ACHN (cell line): ENCODE results near the gene WDR62.
A peak's percentile ranks its signal among the peaks of the same experiment; 100 is the strongest.

ENCODE experiments used
- DNase-seq: peaks from one replicate; pipeline ENCODE4 v3.0.0-alpha.2; 2015
- in situ Hi-C: cut with HindIII; loops from 2 replicates; pipeline ENCODE4 v1.10.0; 2017; ENCODE audit warnings: low sequenced_read_pairs, low pct_ligation_motif_present, low pct_unique_long_range_greater_than_20kb

WDR62 gene

GRCh38 chr19:36101550-36102327 lies 47.0 kb downstream of the WDR62 start:
- in situ Hi-C loops, result no loop called here
- DNase-seq, result no peak

GRCh38 chr19:36103040-36103626 lies 48.4 kb downstream of the WDR62 start:
- no peak for DNase-seq
- in situ Hi-C loops, result no loop called here

GRCh38 chr19:36103842-36104552 lies 49.3 kb downstream of the WDR62 start:
- DNase-seq, result peak; percentile 17

GRCh38 chr19:36106441-36106840 lies 51.7 kb downstream of the WDR62 start:
- in situ Hi-C loops, result no loop called here
- no peak for DNase-seq

More at GRCh38 chr19:36103842-36104552, 49.3 kb downstream of the WDR62 start:
- in situ Hi-C loops, result no loop called here

GRCh38 chr19:36106991-36107390 lies 52.3 kb downstream of the WDR62 start:
- DNase-seq, result no peak
- in situ Hi-C loops, result no loop called here

GRCh38 chr19:36108684-36109083 lies 54.0 kb downstream of the WDR62 start:
- DNase-seq, result no peak
- in situ Hi-C loops, result no loop called here

- DNase-seq, result no peak
- in situ Hi-C loops, result no loop called here
These were observed 55.9 kb downstream of the WDR62 start, which contains the start of gene OVOL3 for GRCh38 chr19:36110487-36111199. Gene OVOL3 (plus strand): TSS chr19:36111143. CDS start chr19:36111203, 60 bp downstream.

- DNase-seq, result no peak
- in situ Hi-C loops, result no loop called here
These were observed 56.5 kb downstream of the WDR62 start for GRCh38 chr19:36111200-36111539.

GRCh38 chr19:36112678-36113077 lies 58.0 kb downstream of the WDR62 start:
- in situ Hi-C loops, result no loop called here
- no peak for DNase-seq

GRCh38 chr19:36113425-36113824 lies 58.7 kb downstream of the WDR62 start:
- no peak for DNase-seq
- in situ Hi-C loops, result no loop called here

- in situ Hi-C loops, result no loop called here
- DNase-seq, result peak; percentile 24
These were observed 59.4 kb downstream of the WDR62 start for GRCh38 chr19:36113894-36114720.

- peak; percentile 99 for DNase-seq
- in situ Hi-C loops, result no loop called here
These were observed 60.2 kb downstream of the WDR62 start, which contains the start of gene POLR2I for GRCh38 chr19:36114721-36115452. Gene POLR2I (minus strand): TSS chr19:36114875. CDS start chr19:36114856, 19 bp downstream.

GRCh38 chr19:36115453-36116343 lies 61.0 kb downstream of the WDR62 start, which contains the start of gene TBCB:
Gene TBCB (plus strand): TSS chr19:36115468. CDS start chr19:36115561, 93 bp downstream.
- DNase-seq, result no peak
- in situ Hi-C loops, result no loop called here

- in situ Hi-C loops, result no loop called here
- DNase-seq, result no peak
These were observed 61.6 kb downstream of the WDR62 start for GRCh38 chr19:36116344-36116637.

- DNase-seq, result no peak
- in situ Hi-C loops, result no loop called here
These were observed 65.6 kb downstream of the WDR62 start for GRCh38 chr19:36120092-36120983.

- no peak for DNase-seq
- in situ Hi-C loops, result no loop called here
These were observed 66.3 kb downstream of the WDR62 start for GRCh38 chr19:36120984-36121358.
